ENCODE data around the gene ACACB.

ACACB gene

DNA sequence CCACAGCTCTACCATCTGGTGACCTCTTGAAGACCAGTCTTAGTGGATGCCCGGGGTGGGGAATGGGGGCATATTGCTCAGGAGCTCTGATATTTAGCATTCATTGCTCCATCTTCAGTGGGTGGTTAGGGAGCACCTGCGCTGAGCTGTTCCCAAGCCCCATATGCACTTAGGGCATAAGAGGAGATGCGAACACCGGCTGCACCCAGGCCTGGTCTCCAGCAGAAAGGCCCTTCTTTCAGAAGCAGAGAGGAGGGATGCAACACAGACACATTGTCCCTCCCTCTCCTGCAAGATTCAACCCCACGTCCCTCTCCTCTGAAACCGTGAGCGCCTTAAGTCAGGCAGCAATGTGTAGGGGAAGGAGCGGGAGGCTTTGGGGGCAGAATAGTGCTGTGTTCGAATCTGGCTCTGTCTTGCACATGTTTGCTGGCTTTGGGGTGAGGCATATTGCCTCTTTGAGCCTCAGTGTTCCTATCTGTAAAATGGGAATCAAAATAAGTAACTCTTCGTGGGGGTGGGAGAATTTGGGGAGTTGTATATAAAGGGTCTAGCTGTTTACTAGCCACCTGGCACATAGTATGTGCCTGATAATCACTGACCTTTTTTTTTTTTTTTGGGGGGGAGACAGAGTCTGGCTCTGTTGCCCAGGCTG lies 105.0 kb downstream of the ACACB start:
- DNase-seq (ENCODE audit: low spot score), result no peak

DNA sequence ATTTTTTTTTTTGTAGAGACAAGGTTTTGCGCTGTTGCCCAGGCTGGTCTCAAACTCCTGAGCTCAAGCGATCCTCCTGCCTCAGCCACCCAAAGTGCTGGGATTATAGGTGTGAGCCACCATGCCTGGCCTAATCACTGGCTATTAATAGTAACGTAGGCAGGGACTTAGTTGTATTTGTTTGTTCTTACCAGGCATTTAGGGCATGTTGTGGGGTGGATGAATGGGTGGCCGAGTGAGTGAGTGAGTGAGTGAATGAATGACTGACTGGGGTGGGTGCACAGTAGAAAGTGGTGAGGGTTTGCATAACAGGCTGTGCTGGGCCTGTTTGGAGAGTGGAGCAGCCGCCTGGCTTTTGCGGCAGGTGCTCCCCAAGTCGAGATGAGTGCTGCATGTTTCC lies 105.7 kb downstream of the ACACB start:
- no peak for DNase-seq (ENCODE audit: low spot score)

DNA sequence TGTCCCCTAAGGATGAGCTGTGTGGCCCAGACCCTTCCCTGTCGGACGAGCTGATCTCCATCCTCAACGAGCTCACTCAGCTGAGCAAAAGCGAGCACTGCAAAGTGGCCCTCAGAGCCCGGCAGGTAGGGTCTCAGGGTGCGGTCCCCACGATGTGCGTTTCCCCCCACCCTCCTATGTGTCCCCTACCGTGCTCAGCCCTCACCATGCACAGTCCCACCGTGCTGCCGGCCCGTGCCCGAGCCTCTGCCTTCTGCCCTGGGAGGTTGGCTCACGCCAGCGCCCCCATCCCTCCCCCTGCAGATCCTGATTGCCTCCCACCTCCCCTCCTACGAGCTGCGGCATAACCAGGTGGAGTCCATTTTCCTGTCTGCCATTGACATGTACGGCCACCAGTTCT lies 106.1 kb downstream of the ACACB start:
- DNase-seq (ENCODE audit: low spot score), result no peak

DNA sequence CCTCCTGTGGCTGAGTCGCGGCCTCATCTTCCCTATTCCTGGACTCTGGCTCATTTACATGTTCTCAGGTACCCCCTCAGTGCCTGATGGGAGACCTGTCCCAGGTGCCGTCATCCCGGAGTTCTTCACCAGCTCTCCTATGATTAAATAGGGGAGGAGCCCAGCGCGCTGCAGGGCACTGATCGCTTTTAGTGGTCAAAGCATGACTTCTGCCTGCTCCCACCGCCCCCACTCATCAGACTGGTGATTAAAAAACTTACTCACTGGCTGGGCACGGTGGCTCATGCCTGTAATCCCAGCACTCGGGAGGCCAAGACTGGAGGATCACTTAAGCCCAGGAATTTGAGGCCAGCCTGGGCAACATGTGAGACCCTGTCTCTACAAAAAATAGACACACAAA lies 106.8 kb downstream of the ACACB start:
- no peak for DNase-seq (ENCODE audit: low spot score)

DNA sequence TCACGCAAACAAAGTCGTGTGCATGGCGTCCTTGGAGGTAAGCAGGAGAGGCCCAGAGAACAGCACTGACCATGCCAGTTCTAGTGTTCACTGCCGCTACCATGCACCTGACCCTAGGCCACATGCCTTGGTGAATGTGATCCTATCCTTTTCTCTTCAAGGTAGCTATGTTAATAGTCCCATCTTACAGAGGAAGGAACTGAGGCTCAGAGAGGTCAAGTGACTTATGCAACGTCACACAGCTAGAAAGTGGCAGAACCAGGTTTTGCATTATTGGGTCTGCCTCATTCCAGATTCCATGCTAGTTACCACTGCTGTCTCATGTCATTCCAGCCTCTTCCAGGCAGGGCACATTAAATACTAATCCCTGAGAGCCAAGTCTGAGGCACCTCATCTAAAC lies 107.5 kb downstream of the ACACB start:
- no peak for DNase-seq (ENCODE audit: low spot score)

DNA sequence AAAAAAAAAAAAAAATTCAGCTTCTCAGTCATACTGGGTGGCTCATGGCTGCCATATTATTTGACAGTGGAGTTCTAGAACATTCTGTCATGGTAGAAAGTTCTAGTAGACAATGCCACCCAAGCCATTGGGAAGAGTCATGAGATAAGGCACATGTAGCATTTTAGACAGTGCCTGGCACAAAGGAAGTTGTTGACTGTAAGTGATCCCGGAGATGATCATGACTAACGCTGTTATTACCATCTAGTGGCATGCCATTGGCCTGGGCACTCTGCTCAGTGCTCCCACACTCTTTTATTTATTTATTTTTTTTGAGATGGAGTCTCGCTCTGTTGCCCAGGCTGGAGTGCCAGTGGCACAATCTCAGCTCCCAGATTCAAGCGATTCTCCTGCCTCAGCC lies 112.3 kb downstream of the ACACB start:
- DNase-seq (ENCODE audit: low spot score), result no peak

DNA sequence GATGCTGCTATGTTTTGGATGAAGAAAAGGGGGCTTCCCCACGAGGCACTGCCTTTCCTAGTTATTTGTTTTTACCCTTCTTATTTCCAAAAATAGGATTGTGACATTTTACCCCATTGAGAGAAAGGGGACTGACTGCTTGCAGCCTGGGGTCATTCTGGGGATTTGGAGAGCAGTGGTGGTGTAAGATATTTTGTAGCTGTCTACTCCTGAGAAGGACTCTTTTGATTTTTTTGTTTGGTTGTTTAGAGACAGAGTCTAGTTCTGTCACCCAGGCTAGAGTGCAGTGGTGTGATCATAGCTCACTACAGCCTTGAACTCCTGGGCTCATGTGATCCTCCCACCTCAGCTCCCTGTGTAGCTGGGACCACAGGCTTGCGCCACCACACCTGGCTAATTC lies 113.8 kb downstream of the ACACB start:
- DNase-seq (ENCODE audit: low spot score), result no peak

DNA sequence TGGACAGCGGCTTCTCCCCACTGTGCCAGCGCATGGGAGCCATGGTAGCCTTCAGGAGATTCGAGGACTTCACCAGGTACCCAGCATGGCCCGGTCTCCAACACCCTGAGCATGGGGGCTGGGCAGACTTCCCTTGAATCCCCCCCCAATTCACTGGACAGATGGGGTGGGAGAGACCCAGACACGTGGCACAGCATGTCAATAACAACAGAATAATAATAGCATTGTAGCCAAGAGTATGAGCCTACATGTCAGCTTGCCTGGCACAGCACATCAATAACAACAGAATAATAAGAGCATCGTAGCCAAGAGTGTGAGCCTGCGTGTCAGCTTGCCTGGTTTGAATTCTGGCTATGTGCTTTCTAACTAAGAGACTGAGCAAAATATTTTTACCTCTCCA lies 116.3 kb downstream of the ACACB start:
- DNase-seq (ENCODE audit: low spot score), result no peak

DNA sequence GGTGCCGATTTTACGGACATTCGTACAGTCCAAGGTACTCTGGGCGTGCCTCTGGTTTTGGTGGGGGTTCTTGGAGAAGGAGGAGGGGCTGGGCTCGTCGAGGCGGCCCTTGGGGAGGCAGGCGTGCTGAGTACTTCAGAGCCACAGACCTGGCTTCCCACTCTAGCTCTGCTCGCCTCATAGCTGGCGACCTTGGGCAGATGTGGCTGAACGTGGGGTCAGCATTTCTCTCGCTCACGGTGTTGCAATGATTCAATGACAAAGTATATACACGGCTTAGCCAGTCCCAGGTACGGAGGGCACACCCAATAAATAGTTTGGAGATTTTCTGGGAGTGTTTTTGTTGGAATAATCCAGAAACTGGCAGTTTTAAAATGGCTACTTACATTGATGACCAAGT lies 117.6 kb downstream of the ACACB start:
- no peak for DNase-seq (ENCODE audit: low spot score)

DNA sequence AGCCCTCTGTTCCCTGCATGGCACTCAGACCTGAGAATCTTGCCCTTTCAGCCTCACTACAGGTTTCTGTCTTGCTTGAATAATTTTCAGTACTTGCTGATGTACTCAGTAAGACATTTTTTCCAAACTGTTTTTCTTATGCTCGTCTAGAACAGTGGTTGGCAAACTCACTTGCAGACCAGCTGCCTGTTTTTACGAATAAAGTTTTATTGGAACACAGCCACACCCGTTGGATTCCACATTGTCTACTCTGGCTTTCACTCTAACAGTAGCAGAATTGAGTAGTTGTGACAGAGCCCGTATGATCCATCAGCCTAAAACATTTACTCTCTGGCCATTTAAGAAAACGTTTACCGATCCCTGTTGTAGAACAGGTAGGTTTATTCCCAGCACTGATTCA lies 119.9 kb downstream of the ACACB start:
- no peak for DNase-seq (ENCODE audit: low spot score)

DNA sequence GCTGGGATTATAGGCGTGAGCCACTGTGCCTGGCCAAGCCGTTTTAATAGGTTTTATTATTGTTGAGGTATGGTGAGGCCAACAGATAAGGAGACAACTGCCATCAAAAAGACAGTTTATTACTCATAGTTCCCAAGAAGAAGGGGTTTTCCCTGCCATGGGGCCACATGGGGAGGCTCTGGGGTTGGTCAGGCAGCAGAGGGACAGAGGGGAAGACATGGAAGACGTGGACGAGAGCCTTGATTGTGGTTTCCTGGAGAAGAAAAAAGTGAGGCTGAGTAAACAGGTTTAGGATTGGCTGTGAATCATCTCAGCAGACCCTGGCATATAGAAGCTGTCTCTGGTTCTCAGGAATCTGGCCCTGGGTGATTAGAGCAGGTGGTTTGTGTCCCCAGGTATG lies 122.8 kb downstream of the ACACB start:
- no peak for DNase-seq (ENCODE audit: low spot score)

DNA sequence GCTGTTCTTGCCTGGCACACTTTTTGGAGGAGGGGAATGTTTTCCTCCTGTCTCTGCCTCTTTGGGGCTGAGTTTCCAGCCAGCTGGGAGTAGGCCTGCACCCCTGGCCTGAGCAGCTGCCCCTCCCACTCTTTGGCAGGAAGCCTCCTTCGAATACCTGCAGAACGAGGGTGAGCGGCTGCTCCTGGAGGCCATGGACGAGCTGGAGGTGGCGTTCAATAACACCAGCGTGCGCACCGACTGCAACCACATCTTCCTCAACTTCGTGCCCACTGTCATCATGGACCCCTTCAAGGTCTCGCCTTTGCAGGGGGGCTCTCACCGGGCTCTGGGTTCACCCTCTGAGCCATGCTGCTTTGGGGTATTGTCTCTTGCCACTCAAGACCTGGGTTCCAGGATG lies 123.3 kb downstream of the ACACB start:
- no peak for DNase-seq (ENCODE audit: low spot score)

DNA sequence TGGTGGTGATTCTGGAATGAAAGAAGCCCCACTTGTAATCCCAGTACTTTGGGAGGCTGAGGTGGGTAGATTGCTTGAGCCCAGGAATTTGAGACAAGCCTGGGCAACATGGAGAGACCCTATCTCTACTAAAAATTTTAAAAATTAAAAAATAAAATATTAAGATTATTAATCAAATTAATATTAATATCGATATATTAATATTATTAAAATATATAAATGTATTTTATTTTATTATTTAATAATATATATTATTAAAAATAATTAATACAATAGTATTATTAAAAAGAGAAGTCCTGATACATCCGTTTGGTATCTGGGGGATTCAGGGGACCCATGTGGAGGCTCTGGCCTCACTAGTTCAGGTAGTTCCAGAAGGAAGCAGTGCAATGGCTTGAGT lies 124.0 kb downstream of the ACACB start:
- no peak for DNase-seq (ENCODE audit: low spot score)

DNA sequence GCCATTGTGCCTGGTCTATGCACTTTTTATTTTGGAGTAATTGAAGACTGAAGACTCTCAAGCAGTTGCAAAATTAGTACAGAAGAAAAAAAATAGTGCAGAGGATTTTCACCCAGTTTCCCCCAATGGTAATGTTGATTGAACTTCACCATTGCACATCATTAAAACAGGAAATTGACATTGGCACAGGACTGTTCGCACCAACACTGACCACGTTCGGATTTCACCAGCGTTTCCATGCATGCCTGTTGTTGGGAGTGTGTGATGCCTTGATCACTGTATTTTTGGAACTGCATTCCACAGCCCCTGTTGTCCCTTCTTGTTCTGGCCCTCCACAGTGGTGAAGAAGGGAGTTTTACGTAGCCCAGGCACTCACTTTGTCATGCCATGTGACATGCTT lies 125.5 kb downstream of the ACACB start:
- no peak for DNase-seq (ENCODE audit: low spot score)

DNA sequence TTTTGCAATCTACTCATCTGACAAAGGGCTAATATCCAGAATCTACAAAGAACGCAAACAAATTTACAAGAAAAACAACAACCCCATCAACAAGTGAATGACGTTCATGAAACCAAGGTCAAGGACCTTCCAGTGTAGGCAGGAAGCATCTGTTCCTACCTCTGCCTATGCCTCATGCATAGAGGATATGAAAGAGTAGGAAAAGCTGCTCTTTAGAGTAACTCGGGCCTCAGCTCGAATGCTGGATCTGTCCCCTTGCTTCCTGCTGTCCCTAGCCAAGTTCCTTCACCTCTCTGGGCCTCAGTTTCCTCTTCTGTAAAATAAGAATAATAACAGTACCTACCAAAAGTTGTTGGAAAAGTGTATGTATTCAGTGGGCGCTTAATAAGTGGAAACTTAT lies 127.7 kb downstream of the ACACB start:
- no peak for DNase-seq (ENCODE audit: low spot score)

DNA sequence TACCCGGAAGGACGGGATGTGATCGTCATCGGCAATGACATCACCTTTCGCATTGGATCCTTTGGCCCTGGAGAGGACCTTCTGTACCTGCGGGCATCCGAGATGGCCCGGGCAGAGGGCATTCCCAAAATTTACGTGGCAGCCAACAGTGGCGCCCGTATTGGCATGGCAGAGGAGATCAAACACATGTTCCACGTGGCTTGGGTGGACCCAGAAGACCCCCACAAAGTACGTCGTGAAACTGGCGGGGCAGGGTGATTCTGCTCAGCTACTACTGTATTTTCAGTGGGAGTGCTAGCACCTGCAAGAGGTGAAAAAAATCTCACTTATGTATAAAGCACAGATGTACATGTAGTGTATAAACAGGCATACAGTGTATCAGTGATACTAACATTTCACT lies 129.8 kb downstream of the ACACB start:
- no peak for DNase-seq (ENCODE audit: low spot score)

DNA sequence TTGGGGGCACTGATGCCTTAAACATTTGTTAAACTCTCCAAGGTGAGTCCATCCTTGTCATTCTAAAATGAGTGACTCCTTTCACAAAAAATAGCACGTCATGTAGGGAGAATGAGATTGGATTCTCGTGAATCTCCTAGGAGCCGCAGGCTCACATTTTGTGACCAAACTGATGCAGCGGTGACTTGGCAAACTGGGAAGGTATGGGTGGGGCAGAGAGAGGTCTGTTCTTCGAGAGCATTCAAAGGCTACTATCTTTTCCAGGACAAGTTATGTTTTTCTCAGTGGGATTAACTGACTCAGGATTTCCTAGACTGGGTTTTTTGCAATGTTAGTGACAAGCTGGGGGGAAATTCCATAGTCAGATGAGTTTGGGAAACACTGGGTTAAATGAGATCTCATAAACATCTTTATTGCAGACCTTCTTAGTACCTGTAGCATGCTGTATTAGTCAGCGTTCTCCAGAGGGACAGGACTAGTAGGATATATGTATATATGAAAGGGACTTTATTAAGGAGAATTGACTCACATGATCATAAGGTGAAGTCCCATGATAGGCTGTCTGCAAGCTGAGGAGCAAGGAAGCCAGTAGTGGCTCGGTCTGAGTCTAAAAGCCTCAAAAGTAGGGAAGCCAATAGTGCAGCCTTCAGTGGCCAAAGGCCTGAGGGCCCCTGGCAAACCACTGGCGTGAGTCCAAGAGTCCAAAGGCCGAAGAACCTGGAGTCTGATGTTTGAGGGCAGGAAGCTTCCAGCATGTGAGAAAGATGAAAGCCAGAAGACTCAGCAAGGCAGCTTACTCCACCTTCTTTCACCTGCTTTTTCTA lies 131.7 kb downstream of the ACACB start:
- DNase-seq (ENCODE audit: low spot score), result no peak

DNA sequence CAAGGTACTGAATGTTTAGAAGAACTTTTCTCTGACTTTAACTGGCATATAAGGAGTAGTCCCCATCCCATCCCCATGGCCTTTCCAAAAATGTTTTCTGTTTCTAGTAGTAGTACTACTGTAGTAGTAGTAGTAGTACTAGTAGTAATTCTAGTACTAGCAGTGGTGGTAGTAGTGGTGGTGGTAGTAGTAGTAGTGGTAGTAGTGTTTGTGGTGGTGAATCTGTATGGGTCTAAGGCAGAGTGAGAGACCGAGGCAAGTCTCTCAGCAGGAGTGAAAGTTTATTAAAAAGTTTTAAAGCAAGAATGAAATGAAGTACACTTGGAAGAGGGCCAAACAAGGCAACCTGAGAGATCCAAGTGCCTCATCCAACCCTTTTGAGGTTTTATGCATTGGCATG lies 134.1 kb downstream of the ACACB start:
- DNase-seq (ENCODE audit: low spot score), result no peak

DNA sequence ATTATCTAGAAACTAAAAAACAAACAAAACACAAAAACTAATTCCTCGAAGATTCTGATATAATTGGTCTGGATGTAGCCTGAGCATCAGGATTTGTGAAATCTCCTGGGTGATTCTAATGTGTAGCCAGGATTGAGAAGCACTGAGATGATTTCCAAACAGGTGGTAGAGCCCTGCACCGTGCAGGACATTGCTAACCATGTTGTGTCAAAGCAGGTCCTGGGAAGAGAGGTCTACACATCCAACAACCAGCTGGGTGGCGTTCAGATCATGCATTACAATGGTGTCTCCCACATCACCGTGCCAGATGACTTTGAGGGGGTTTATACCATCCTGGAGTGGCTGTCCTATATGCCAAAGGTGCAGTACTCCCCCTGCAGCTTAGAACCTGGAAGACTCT lies 136.4 kb downstream of the ACACB start:
- no peak for DNase-seq (ENCODE audit: low spot score)

DNA sequence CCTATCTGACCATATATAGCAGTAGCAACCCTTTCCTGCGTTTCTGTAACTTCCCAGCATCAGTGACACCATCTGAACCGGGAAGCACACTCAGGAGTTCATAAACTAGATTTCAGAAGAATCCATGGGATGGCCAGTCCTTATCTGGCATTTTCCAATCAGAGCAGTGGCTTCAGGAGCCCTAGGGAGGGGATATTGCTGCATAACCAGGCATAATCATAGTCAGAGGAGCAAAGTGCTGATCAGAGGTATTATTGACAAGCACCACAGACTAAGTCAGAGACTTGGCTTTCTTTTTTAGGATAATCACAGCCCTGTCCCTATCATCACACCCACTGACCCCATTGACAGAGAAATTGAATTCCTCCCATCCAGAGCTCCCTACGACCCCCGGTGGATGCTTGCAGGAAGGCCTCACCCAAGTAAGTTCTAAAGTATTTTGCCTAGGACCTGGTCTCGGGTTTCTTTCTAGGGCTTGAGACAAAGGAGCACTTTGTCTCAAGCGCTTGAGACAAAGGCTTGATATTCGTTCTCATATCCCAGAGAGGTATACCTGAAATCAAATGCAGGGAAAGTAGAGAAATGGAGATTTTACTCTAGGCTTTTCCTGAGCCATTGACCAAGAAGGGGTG lies 137.6 kb downstream of the ACACB start:
- DNase-seq (ENCODE audit: low spot score), result no peak

DNA sequence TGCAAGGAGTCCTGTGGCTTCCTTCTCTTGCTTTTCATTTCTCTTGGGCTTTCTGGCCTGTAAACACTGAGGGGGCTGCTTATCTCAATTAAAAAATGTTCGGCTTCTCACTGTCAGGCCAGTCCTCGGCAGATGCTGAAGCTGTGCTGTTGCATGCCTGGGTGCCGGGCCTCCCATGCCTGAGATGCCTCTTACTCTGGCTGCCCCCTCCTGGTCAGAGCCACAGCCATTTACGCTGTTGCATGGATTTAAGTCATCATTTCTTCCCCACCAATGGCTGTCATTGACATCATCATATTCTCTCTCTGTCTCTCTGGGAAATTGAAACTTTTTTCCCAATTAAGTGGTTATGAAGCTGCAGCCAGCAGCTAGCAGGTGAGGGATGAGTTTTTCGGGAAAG lies 139.0 kb downstream of the ACACB start:
- DNase-seq (ENCODE audit: low spot score), result no peak

DNA sequence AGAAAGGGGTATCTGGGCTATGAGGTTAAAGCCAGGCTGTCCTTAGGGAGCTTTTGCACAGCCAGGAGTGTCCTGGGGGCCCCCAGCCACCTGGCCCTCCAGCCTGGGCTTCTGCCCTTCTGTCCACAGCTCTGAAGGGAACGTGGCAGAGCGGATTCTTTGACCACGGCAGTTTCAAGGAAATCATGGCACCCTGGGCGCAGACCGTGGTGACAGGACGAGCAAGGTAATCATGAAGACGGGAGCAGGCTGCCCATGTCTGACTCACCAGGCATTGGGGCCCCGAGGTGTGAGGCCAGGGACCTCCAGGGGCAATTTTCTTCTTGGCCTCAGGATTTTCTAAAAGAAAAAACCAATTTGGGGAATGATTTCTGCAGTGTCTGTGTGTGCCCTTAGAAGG lies 139.6 kb downstream of the ACACB start:
- DNase-seq (ENCODE audit: low spot score), result no peak

DNA sequence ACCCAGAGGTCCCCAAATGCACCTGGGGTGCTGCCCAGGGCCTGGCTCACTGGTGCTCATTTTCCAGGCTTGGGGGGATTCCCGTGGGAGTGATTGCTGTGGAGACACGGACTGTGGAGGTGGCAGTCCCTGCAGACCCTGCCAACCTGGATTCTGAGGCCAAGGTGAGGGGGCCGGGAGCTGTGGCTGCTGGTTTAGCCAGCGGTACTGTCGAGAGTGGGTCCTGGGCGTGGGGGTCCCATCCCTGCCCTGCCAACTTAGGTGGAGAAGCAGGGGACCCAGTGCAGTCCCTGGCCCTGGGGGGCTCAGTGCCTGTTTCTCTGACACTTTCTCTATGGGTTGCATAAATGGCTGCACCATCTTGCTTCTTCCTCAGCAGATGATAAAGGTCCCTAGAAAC lies 141.8 kb downstream of the ACACB start:
- no peak for DNase-seq (ENCODE audit: low spot score)
